NCI-H2227 treated with DMSO at 0.1 percent for 48 hours (cell line): ENCODE measurements around the gene GAPDH.
"Not testable (repeated sequence)": the region's sequence is repeated elsewhere in the genome, so short reads cannot be mapped to it uniquely, and the experiment has no call there.

Experiments used
- DNase-seq: peaks from one replicate; lab custom pipeline; 2025; lab: John Stamatoyannopoulos, UW

GAPDH gene

DNA sequence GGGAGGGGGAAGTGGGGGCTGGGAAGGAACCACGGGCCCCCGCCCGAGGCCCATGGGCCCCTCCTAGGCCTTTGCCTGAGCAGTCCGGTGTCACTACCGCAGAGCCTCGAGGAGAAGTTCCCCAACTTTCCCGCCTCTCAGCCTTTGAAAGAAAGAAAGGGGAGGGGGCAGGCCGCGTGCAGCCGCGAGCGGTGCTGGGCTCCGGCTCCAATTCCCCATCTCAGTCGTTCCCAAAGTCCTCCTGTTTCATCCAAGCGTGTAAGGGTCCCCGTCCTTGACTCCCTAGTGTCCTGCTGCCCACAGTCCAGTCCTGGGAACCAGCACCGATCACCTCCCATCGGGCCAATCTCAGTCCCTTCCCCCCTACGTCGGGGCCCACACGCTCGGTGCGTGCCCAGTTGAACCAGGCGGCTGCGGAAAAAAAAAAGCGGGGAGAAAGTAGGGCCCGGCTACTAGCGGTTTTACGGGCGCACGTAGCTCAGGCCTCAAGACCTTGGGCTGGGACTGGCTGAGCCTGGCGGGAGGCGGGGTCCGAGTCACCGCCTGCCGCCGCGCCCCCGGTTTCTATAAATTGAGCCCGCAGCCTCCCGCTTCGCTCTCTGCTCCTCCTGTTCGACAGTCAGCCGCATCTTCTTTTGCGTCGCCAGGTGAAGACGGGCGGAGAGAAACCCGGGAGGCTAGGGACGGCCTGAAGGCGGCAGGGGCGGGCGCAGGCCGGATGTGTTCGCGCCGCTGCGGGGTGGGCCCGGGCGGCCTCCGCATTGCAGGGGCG is at the start of gene GAPDH:
GAPDH (plus strand) TSS at position 595 of the 772 bp plus-strand sequence. CDS start 316 bp downstream, outside the sequence.
- DNase-seq: peak; percentile 89

- no peak for DNase-seq
Measured at GRCh38 chr12:6488240-6488639, 46.1 kb upstream of the GAPDH start.

- DNase-seq: no peak
Measured at GRCh38 chr12:6489449-6489848, 44.9 kb upstream of the GAPDH start.

- DNase-seq: not testable (repeated sequence)
Measured at GRCh38 chr12:6490673-6491072, 43.6 kb upstream of the GAPDH start.

GRCh38 chr12:6492838-6493496 is 41.4 kb upstream of the GAPDH start, which contains the start of gene MRPL51:
MRPL51 (minus strand) TSS chr12:6493262; CDS start chr12:6493136, 126 bp downstream.
- DNase-seq: peak; percentile 86

- peak; percentile 91 for DNase-seq
Measured at GRCh38 chr12:6493497-6494257, 40.6 kb upstream of the GAPDH start, which contains the start of gene NCAPD2. NCAPD2 (plus strand) TSS chr12:6494102; CDS start chr12:6495099, 997 bp downstream.

DNA sequence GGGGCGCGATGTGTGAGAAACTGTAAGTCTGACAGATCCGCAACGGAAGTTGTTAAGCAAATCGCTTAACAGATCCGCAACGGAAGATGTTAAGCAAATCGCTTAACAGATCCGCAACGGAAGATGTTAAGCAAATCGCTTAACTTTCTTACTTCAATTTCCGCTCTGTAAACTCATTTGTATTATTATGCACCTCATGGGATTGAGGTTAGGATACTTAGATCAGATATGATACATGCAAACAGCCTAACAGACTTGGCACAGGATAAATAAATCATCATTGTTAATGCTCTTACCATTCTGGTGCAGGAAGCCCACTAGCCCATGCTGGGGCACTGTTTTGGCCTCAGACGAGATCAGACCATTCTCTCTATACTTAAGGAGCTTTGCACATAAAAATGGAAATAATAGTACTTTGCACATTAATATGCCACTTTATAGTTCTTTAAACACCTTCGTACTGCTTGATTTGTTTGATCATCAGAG is 40.0 kb upstream of the GAPDH start:
- no peak for DNase-seq

DNA sequence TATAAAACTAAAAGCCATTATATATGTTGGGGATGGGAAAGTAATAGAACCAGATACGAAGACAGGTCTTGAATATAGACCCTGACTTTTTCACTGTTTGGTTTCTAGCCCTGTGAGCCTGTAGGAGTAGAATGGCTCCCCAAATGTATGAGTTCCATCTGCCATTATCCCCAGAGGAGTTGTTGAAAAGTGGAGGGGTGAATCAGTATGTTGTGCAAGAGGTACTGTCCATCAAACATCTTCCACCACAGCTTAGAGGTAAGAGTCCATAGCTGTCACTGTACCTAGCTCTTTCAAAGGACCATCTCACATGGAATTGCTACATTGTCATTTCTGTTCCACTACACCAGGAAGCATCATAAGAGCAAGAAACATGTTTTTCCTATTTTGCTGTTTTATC is 39.3 kb upstream of the GAPDH start:
- no peak for DNase-seq

DNA sequence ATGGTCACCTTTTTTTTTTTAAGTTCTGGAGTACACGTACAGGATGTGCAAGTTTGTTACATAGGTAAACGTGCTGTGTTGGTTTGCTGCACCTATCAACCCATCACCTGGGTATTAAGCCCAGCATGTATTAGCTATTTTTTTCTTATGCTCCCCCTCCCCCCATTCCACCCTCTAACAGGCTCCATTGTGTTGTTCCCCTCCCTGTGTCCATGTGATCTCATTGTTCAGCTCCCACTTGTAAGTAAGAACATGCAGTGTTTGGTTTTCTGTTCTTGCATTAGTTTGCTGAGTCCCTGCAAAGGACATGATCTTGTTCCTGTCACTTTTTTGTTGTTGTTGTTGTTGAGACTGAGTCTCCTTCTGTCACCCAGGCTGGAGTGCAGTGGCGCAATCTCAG is 37.0 kb upstream of the GAPDH start:
- DNase-seq: not testable (repeated sequence)

DNA sequence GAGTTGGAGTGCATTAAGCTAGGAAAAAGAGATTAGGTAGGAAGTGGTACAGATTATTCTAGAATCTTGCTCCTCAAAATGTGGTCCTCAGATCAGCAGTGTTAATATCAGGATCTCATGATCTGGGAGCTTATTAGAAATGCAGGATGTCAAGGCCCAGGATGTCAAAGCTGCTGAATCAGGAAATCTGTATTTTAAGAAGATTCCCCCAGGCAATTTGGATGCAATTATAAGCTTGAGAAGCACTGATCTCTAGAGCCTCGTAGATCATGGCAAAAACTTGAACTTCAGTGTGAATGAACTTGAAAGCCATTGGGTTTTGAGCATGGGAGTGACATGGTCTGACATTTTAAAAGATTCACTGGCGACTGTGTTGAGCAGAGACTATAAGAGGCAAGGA is 33.9 kb upstream of the GAPDH start:
- no peak for DNase-seq

- DNase-seq: no peak
Measured at GRCh38 chr12:6507102-6507998, 27.0 kb upstream of the GAPDH start.

DNA sequence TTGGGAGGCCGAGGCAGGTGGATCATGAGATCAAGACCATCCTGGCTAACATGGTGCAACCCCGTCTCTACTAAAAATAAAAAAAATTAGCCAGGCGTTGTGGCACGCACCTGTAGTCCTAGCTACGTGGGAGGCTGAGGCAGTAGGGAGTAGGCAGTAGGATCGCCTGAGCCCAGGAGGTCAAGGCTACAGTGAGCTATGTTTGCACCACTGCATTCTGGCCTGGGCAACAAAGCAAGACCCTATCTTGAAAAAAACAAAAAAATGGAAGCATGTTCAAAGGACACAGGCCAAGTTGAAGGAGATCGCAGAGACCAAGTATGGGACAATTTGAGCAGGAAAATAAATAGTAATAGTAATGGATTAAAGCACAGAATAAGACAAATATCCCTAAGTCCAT is 26.2 kb upstream of the GAPDH start:
- no peak for DNase-seq

DNA sequence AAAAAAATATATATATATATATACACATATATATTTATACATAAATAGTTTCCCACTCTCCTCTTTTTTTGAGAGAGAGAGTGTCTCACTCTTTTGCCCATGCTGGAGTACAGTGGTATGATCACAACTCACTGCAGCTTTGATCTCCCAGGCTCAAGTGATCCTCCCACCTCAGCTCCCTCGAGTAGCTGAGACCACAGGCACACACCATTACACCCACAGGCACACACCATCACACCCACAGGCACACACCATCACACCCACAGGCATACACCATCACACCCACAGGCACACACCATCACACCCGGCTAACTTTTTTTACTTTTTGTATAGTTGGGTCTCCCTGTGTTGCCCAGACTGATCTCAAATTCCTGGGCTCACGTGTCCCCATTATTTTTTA is 14.1 kb upstream of the GAPDH start:
- DNase-seq: no peak

GRCh38 chr12:6522193-6522592 is 12.1 kb upstream of the GAPDH start:
- DNase-seq: no peak

DNA sequence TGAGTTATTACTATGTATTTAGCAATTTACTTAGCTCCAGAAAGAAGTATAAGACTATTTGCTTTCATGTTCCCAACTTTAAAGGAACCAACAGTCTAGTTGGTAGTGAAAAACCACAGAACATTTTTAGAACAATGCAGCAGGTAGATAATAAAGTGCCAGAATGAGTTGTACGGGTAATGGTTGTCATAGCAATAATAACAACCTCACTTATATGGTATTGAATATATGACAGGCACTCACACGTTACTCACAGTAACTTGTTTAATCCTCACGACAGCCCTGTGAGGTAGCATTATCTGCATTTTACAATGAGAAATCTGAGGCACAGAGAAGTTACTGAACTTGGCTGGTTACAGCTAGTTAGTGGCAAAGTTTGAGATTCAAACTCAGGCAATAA is 10.6 kb upstream of the GAPDH start:
- DNase-seq: no peak

- no peak for DNase-seq
Measured at GRCh38 chr12:6524648-6525047, 9.7 kb upstream of the GAPDH start.

DNA sequence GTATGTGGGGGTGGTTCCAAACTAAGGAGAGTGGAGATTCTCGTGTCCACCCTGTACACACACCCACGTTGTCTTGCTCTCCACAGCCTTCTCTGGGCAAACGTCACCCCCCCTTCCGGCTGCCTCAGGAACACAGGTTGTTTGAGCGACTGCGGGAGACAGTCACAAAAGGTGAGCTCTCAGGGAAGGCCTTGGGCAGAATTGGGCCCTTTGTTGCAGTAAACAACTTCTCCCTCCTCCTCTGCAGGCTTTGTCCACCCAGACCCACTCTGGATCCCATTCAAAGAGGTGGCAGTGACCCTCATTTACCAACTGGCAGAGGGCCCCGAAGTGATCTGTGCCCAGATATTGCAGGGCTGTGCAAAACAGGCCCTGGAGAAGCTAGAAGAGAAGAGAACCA is 8.1 kb upstream of the GAPDH start:
- DNase-seq: no peak

- DNase-seq: no peak
Measured at GRCh38 chr12:6526766-6527525, 7.4 kb upstream of the GAPDH start.

GRCh38 chr12:6527711-6528110 is 6.6 kb upstream of the GAPDH start:
- no peak for DNase-seq

- DNase-seq: no peak
Measured at GRCh38 chr12:6528539-6529235, 5.6 kb upstream of the GAPDH start.
